MM.1S (cell line): ENCODE measurements around the gene TRMT10A.

Experiments used
- DNase-seq: peaks from one replicate; pipeline ENCODE4 v3.0.0-alpha.2; 2015
- H2AFZ ChIP-seq: fragments of 300-600 bp; sonication (generic); 2 replicates; pipeline ENCODE4 v1.6.0; 2016; ENCODE audit warnings: antibody characterized with exemption, low read length
- H3F3A ChIP-seq: fragments of 300-600 bp; sonication (generic); 2 replicates; pipeline ENCODE4 v1.6.1; 2016; ENCODE audit warnings: mild to moderate bottlenecking, antibody characterized with exemption, low read length, moderate library complexity, mixed read lengths; ENCODE audit not compliant: insufficient read depth
- H3K27ac ChIP-seq: fragments of 300-600 bp; sonication (generic); 2 replicates; pipeline ENCODE4 v1.5.1; 2016; ENCODE audit warnings: mild to moderate bottlenecking, low read length
- H3K27me3 ChIP-seq: fragments of 300-600 bp; sonication (generic); replicated peaks from 2 replicates; pipeline ENCODE4 v1.6.0; 2016; ENCODE audit warnings: low read length; ENCODE audit not compliant: insufficient read depth
- H3K36me3 ChIP-seq: fragments of 300-600 bp; sonication (generic); replicated peaks from 2 replicates; pipeline ENCODE4 v1.6.1; 2016; ENCODE audit warnings: mild to moderate bottlenecking, low read length, mixed read lengths; ENCODE audit not compliant: insufficient read depth
- H3K4me1 ChIP-seq: fragments of 300-600 bp; sonication (generic); 2 replicates; pipeline ENCODE4 v1.6.1; 2016; ENCODE audit warnings: low read length, mixed read lengths
- H3K4me2 ChIP-seq: fragments of 300-600 bp; sonication (generic); 2 replicates; pipeline ENCODE4 v1.6.0; 2016; ENCODE audit warnings: low read depth, low read length
- H3K4me3 ChIP-seq: fragments of 300-600 bp; sonication (generic); 2 replicates; pipeline ENCODE4 v1.5.1; 2016; ENCODE audit warnings: low read length, mixed read lengths
- H3K79me2 ChIP-seq: fragments of 300-600 bp; sonication (generic); 2 replicates; pipeline ENCODE4 v1.6.1; 2016; ENCODE audit warnings: mixed run types, low read length, mixed read lengths
- H3K9ac ChIP-seq: fragments of 300-600 bp; sonication (generic); 2 replicates; pipeline ENCODE4 v1.6.1; 2016; ENCODE audit warnings: low read length, mixed read lengths
- H3K9me2 ChIP-seq: fragments of 300-600 bp; sonication (generic); replicated peaks from 2 replicates; pipeline ENCODE4 v1.6.1; 2016; ENCODE audit warnings: mild to moderate bottlenecking, low read length, mixed read lengths; ENCODE audit not compliant: insufficient read depth
- H3K9me3 ChIP-seq: fragments of 300-600 bp; sonication (generic); replicated peaks from 2 replicates; pipeline ENCODE4 v1.6.1; 2016; ENCODE audit warnings: mild to moderate bottlenecking, low read length, mixed read lengths; ENCODE audit not compliant: insufficient read depth
- H4K20me1 ChIP-seq: fragments of 300-600 bp; sonication (generic); 2 replicates; pipeline ENCODE4 v1.6.1; 2016; ENCODE audit warnings: mild to moderate bottlenecking, low read length, moderate library complexity, mixed read lengths; ENCODE audit not compliant: insufficient read depth
- CTCF ChIP-seq: fragments of 300-600 bp; sonication (generic); IDR thresholded peaks from 2 replicates; pipeline ENCODE4 v1.5.1; 2016; ENCODE audit warnings: antibody characterized with exemption, low read length, mixed read lengths
- EZH2 ChIP-seq: fragments of 300-600 bp; sonication (generic); optimal IDR thresholded peaks from 2 replicates; pipeline ENCODE3; 2017; ENCODE audit warnings: low read depth, mild to moderate bottlenecking, antibody characterized with exemption, low read length, mixed read lengths
- EZH2phosphoT487 ChIP-seq: fragments of 300-600 bp; sonication (generic); IDR thresholded peaks from 2 replicates; pipeline ENCODE4 v1.6.1; 2018; ENCODE audit warnings: antibody characterized with exemption, low read length

TRMT10A gene

GRCh38 chr4:99540277-99540939 lies 23.4 kb downstream of the TRMT10A start:
- Histone ChIP-seq H3K4me1 (no peaks in the 10 kb centered on the region), H3K36me3 (no peaks in the 10 kb centered on the region), H4K20me1 (no peaks in the 10 kb centered on the region), H3K9ac (no peak overlapping the region), H2AFZ (no peak overlapping the region), H3K27ac (no peak overlapping the region), H3K27me3 (no peaks in the 10 kb centered on the region), H3K4me3 (no peak overlapping the region), H3F3A (no peaks in the 10 kb centered on the region; the same call in 1 of the 2 replicates), H3K9me3 (no peaks in the 10 kb centered on the region), H3K79me2 (no peaks in the 10 kb centered on the region), H3K9me2 (no peaks in the 10 kb centered on the region), H3K4me2 (no peak overlapping the region)
- TF ChIP-seq EZH2: no peak
- TF ChIP-seq CTCF: no peak
- no peak for TF ChIP-seq EZH2phosphoT487
- no peak for DNase-seq

DNA sequence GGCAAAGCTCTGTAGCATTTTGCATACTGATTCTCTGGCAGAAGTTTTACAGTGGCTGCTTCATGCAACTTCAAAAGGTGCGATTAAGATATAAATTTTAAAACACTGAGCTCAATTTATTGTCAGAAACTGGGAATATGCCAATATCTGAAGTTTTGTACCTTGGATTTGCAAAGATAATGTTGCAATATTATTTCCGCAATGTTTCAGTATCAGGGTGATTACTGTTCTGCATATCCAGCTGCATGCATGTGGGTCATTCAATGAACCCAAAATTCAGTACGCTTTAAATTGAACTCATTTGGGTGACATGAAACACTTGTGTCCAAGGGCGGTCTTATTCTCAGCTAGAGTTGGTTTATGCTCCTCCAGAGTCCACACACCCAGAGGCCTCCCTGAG lies 26.2 kb downstream of the TRMT10A start:
- Histone ChIP-seq H2AFZ (no peak overlapping the region), H3K79me2 (no peaks in the 10 kb centered on the region), H3K27me3 (no peaks in the 10 kb centered on the region), H3K9ac (no peak overlapping the region), H3K4me3 (no peak overlapping the region), H3K9me2 (no peaks in the 10 kb centered on the region), H4K20me1 (no peaks in the 10 kb centered on the region), H3K9me3 (no peaks in the 10 kb centered on the region), H3K4me1 (no peaks in the 10 kb centered on the region), H3F3A (no peaks in the 10 kb centered on the region), H3K4me2 (no peak overlapping the region), H3K36me3 (no peaks in the 10 kb centered on the region), H3K27ac (no peak overlapping the region)
- TF ChIP-seq EZH2phosphoT487 (no peak), EZH2 (no peak), CTCF (no peak)
- DNase-seq: no peak

GRCh38 chr4:99536848-99537247 lies 27.0 kb downstream of the TRMT10A start:
- H3K9me2 ChIP-seq: no peaks in the 10 kb centered on the region
- H2AFZ ChIP-seq: no peak overlapping the region
- no peak for DNase-seq
- no peak overlapping the region for H3K27ac ChIP-seq
- no peaks in the 10 kb centered on the region for H3K36me3 ChIP-seq
- H3K4me3 ChIP-seq: no peak overlapping the region
- no peaks in the 10 kb centered on the region for H3K9me3 ChIP-seq
- no peaks in the 10 kb centered on the region for H3K27me3 ChIP-seq
- H3F3A ChIP-seq: no peaks in the 10 kb centered on the region
- no peaks in the 10 kb centered on the region for H4K20me1 ChIP-seq
- no peaks in the 10 kb centered on the region for H3K79me2 ChIP-seq
- TF ChIP-seq EZH2 (no peak), CTCF (no peak), EZH2phosphoT487 (no peak)
- no peak overlapping the region for H3K9ac ChIP-seq
- no peaks in the 10 kb centered on the region for H3K4me1 ChIP-seq
- no peak overlapping the region for H3K4me2 ChIP-seq
